PC-9 (cell line): Measurements from ENCODE around the gene GPR173. TPM values are rescaled to one million over a fixed set of nuclear protein-coding genes. Genes with fewer than 3 reads are reported as not detected.

Experiments
- BruUV-seq: library from RNA; stranded (reverse); fragments of 400-500 nt; replicated peaks from 2 replicates; lab custom pipeline; 2021; lab: Mats Ljungman, UMichigan
- CTCF ChIA-PET: fragments of 300-600 bp; sonication (Branson Sonifier 250); formaldehyde crosslinking; loops from one replicate; lab custom pipeline; 2022; ENCODE audit warnings: antibody characterized with exemption; lab: Charles Lee
- POLR2A ChIA-PET: fragments of 300-600 bp; sonication (Branson Sonifier 250); formaldehyde crosslinking; loops from one replicate; lab custom pipeline; 2022; ENCODE audit warnings: antibody characterized with exemption; ENCODE audit not compliant: unreplicated experiment; lab: Charles Lee
- DNase-seq, 2 experiments: peaks; one replicate each; pipeline versions ENCODE4 v3.0.0 to v3.0.0-alpha.2; 2015 to 2022; ENCODE audit warnings: mixed read lengths in 1 of 2
- H2AFZ ChIP-seq: fragments of 200-600 bp; sonication (generic); 2 replicates; pipeline ENCODE4 v1.8.1; 2017; ENCODE audit warnings: antibody characterized with exemption
- H3F3A ChIP-seq: fragments of 200-600 bp; sonication (generic); 2 replicates; pipeline ENCODE4 v1.8.1; 2017; ENCODE audit warnings: antibody characterized with exemption, mild to moderate bottlenecking, low read depth; ENCODE audit not compliant: insufficient read depth
- H3K27ac ChIP-seq: fragments of 200-600 bp; sonication (generic); 2 replicates; pipeline ENCODE4 v1.6.1; 2016; ENCODE audit warnings: mixed run types
- H3K27me3 ChIP-seq: fragments of 200-600 bp; sonication (generic); 2 replicates; pipeline ENCODE4 v1.6.1; 2016; ENCODE audit warnings: low read depth, mixed run types; ENCODE audit not compliant: insufficient read depth
- H3K36me3 ChIP-seq: fragments of 200-600 bp; sonication (generic); 2 replicates; pipeline ENCODE4 v1.6.1; 2016; ENCODE audit warnings: low read depth, mixed run types
- H3K4me1 ChIP-seq: fragments of 200-600 bp; sonication (generic); replicated peaks from 2 replicates; pipeline ENCODE4 v1.6.1; 2016; ENCODE audit warnings: mixed run types; ENCODE audit not compliant: insufficient read depth
- H3K4me2 ChIP-seq: fragments of 200-600 bp; sonication (generic); 2 replicates; pipeline ENCODE4 v1.6.1; 2017; ENCODE audit warnings: mixed run types
- H3K4me3 ChIP-seq: fragments of 200-600 bp; sonication (generic); 2 replicates; pipeline ENCODE4 v1.6.1; 2016; ENCODE audit warnings: mixed run types
- H3K79me2 ChIP-seq: fragments of 200-600 bp; sonication (generic); 2 replicates; pipeline ENCODE4 v1.6.1; 2017; ENCODE audit warnings: low read depth, mixed run types
- H3K9me2 ChIP-seq: fragments of 200-600 bp; sonication (generic); 2 replicates; pipeline ENCODE4 v1.8.1; 2017; ENCODE audit warnings: mild to moderate bottlenecking; ENCODE audit not compliant: insufficient read depth
- H3K9me3 ChIP-seq: fragments of 200-600 bp; sonication (generic); 2 replicates; pipeline ENCODE4 v1.8.1; 2016; ENCODE audit warnings: low read depth; ENCODE audit not compliant: insufficient read depth
- H4K20me1 ChIP-seq: fragments of 200-600 bp; sonication (generic); 2 replicates; pipeline ENCODE4 v1.8.1; 2017; ENCODE audit not compliant: insufficient read depth
- EZH2 ChIP-seq: fragments of 200-600 bp; sonication (generic); IDR thresholded peaks from 2 replicates; pipeline ENCODE4 v1.8.0; 2017; ENCODE audit warnings: antibody characterized with exemption, low read depth
- intact Hi-C: fragments of 100-400 bp; cut with micrococcal nuclease; formaldehyde crosslinking; loops from one replicate; pipeline ENCODE4 v1.10.0; 2022; ENCODE audit not compliant: unreplicated experiment
- total RNA-seq: library from RNA; stranded (reverse); gene quantifications from 2 replicates; pipeline ENCODE4 v1.2.3, GENCODE V29; 2021
- TF ChIP-seq, protein P1 (sequence below): fragments of 200-600 bp; sonication (generic); conservative IDR thresholded peaks from 2 replicates; pipeline ENCODE4 v1.6.1; 2017; ENCODE audit warnings: mixed run types, antibody characterized with exemption, mild to moderate bottlenecking, moderate library complexity

The GPR173 gene
- total RNA-seq, 1 experiment from 2014 or later = 5.1 TPM

DNA sequence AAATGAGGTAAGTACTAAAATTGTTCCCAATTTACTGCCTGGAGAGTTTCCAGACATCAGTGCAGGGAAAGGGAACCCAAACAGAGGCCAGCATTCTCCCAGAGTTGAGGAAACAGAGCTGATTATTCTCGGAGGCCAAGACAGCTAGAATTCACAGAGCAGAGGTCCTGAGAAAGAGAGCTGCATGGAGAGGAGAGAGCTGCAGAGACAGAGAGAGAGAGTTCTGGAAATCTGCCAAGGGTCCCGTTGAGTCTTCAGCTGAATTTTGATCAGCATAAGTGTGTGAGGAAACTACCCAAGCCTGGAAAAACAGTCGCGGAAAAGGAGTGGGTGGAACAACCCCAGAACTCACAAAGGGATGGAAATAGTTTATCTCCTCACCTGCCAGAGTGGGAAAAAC, 43.8 kb upstream of the GPR173 start:
- Histone ChIP-seq H3K9me3 (no peaks in the 10 kb centered on the region), H3K4me3 (no peak overlapping the region), H3K4me2 (no peak overlapping the region), H3K36me3 (no peaks in the 10 kb centered on the region), H4K20me1 (no peaks in the 10 kb centered on the region), H3K79me2 (no peaks in the 10 kb centered on the region), H2AFZ (no peak overlapping the region), H3F3A (no peaks in the 10 kb centered on the region), H3K9me2 (no peaks in the 10 kb centered on the region), H3K4me1 (no peaks in the 10 kb centered on the region), H3K27me3 (no peaks in the 10 kb centered on the region), H3K27ac (no peak overlapping the region)
- DNase-seq = no peak
- TF ChIP-seq, protein P1, sequence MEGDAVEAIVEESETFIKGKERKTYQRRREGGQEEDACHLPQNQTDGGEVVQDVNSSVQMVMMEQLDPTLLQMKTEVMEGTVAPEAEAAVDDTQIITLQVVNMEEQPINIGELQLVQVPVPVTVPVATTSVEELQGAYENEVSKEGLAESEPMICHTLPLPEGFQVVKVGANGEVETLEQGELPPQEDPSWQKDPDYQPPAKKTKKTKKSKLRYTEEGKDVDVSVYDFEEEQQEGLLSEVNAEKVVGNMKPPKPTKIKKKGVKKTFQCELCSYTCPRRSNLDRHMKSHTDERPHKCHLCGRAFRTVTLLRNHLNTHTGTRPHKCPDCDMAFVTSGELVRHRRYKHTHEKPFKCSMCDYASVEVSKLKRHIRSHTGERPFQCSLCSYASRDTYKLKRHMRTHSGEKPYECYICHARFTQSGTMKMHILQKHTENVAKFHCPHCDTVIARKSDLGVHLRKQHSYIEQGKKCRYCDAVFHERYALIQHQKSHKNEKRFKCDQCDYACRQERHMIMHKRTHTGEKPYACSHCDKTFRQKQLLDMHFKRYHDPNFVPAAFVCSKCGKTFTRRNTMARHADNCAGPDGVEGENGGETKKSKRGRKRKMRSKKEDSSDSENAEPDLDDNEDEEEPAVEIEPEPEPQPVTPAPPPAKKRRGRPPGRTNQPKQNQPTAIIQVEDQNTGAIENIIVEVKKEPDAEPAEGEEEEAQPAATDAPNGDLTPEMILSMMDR = no peak
- no peak for TF ChIP-seq EZH2
- intact Hi-C loops = no loop called here
- ChIA-PET CTCF (no interaction called here), POLR2A (no interaction called here)
- no TSS peak for BruUV-seq

DNA sequence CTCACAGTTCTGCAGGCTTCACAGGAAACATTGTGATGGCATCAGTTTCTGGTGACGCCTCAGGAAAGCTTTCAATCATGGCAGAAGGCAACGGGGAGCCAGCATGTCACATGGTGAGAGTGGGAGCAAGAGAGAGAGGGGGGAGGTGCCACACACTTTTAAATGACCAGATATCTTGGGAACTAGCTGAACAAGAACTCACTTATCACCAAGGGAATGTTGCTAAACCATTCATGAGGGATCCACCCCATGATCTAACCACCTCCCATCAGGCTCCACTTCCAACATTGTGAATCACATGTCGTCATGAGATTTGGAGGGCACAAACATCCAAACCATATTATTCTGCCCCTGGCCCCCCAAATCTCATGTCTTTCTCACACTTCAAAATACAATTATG, 43.3 kb upstream of the GPR173 start:
- no peak overlapping the region for H3K4me2 ChIP-seq
- CTCF ChIA-PET = no interaction called here

DNA sequence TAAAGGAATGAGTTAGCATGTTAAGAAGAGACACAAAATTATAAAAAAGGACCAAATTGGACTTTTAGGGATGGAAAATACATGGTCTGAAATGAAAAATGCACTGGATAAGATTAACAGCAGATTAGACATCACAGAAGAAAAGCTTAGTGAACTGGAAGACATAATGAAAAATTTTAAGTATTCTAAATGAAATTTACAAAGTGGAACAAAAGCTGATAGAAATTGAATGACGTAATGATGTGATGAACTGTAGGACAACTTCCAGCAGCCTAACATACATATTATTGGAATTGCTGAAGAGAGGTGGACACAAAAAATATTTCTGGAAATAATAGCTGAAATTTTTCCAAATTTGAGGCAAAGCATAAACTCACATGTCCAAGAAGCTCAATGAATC, 39.6 kb upstream of the GPR173 start:
- Histone ChIP-seq H3K9me3 (no peaks in the 10 kb centered on the region), H2AFZ (no peak overlapping the region), H3K27ac (no peak overlapping the region), H3F3A (no peaks in the 10 kb centered on the region), H3K36me3 (no peaks in the 10 kb centered on the region), H3K4me3 (no peak overlapping the region), H3K4me1 (no peaks in the 10 kb centered on the region), H3K27me3 (no peaks in the 10 kb centered on the region), H3K9me2 (no peaks in the 10 kb centered on the region), H3K4me2 (no peak overlapping the region), H3K79me2 (no peaks in the 10 kb centered on the region), H4K20me1 (no peaks in the 10 kb centered on the region)
- ChIA-PET CTCF (interaction anchor here (0.7 kb wide), 1 partner anchor 1393 kb away, joined by 3 read pairs; no protein-coding TSS in a partner anchor), POLR2A (no interaction called here)
- BruUV-seq = no TSS peak
- intact Hi-C loops = no loop called here
- TF ChIP-seq, protein P1 = no peak
- TF ChIP-seq EZH2 = no peak
- no peak for DNase-seq

More for the DNA sequence above, 43.3 kb upstream of the GPR173 start:
- Histone ChIP-seq H3K9me3 (no peaks in the 10 kb centered on the region), H3K4me3 (no peak overlapping the region), H3F3A (no peaks in the 10 kb centered on the region), H4K20me1 (no peaks in the 10 kb centered on the region), H3K79me2 (no peaks in the 10 kb centered on the region), H3K4me1 (no peaks in the 10 kb centered on the region), H2AFZ (no peak overlapping the region), H3K9me2 (no peaks in the 10 kb centered on the region), H3K36me3 (no peaks in the 10 kb centered on the region), H3K27me3 (no peaks in the 10 kb centered on the region), H3K27ac (no peak overlapping the region)
- intact Hi-C loops = no loop called here
- no TSS peak for BruUV-seq
- POLR2A ChIA-PET = no interaction called here
- DNase-seq = no peak
- TF ChIP-seq EZH2 = no peak
- TF ChIP-seq, protein P1 = no peak
